RWPE2 (cell line): ENCODE data around the gene RAI1.

Source experiments
- ATAC-seq: fragments of 200-7000 bp; cut with Tn5 transposase; 3 replicates; pipeline ENCODE4 v1.9.1; 2021; ENCODE audit warnings: low read depth
- DNase-seq: peaks from one replicate; pipeline ENCODE4 v3.0.0-alpha.2; 2020; ENCODE audit warnings: low spot score
- H3K27ac ChIP-seq: fragments of 450-650 bp; 2 replicates; pipeline ENCODE4 v1.5.1; 2017; ENCODE audit warnings: mild to moderate bottlenecking; ENCODE audit not compliant: poor library complexity, severe bottlenecking
- H3K27me3 ChIP-seq: fragments of 250-450 bp; sonication (Bioruptor Pico); 2 replicates; pipeline ENCODE4 v1.5.1; 2021; ENCODE audit warnings: mild to moderate bottlenecking, moderate library complexity; ENCODE audit not compliant: insufficient read depth, poor library complexity, severe bottlenecking
- H3K36me3 ChIP-seq: fragments of 250-450 bp; sonication (Bioruptor Pico); 2 replicates; pipeline ENCODE4 v1.5.1; 2020; ENCODE audit warnings: low read depth, mild to moderate bottlenecking, moderate library complexity
- H3K4me1 ChIP-seq: fragments of 250-450 bp; sonication (Bioruptor Pico); 2 replicates; pipeline ENCODE4 v1.5.1; 2021; ENCODE audit warnings: mild to moderate bottlenecking, moderate library complexity; ENCODE audit not compliant: insufficient read depth, poor library complexity, severe bottlenecking
- H3K4me3 ChIP-seq: fragments of 250-450 bp; sonication (Bioruptor Pico); 2 replicates; pipeline ENCODE4 v1.5.1; 2021; ENCODE audit warnings: mild to moderate bottlenecking, moderate library complexity; ENCODE audit not compliant: severe bottlenecking
- H3K9me3 ChIP-seq: fragments of 250-450 bp; sonication (Bioruptor Pico); 2 replicates; pipeline ENCODE4 v1.5.1; 2021; ENCODE audit warnings: mild to moderate bottlenecking, moderate library complexity; ENCODE audit not compliant: severe bottlenecking
- CTCF ChIP-seq: fragments of 450-650 bp; IDR thresholded peaks from one replicate; pipeline ENCODE4 v1.5.1; 2017; ENCODE audit warnings: mild to moderate bottlenecking, moderate library complexity; ENCODE audit not compliant: poor library complexity, severe bottlenecking

RAI1 gene

GRCh38 chr17:17755715-17756114 is 74.5 kb downstream of the RAI1 start:
- Histone ChIP-seq H3K4me1 (peaks cover 24% of the 10 kb centered on the region), H3K4me3 (no peak overlapping the region), H3K27ac (no peak overlapping the region), H3K9me3 (no peaks in the 10 kb centered on the region), H3K27me3 (no peaks in the 10 kb centered on the region), H3K36me3 (0 out of 2 replicates have a peak, but pooled peaks cover 11% of the 10 kb centered on the region)
- no peak for TF ChIP-seq CTCF
- ATAC-seq (no peak), DNase-seq (no peak)

GRCh38 chr17:17757391-17757791 is 76.1 kb downstream of the RAI1 start:
- ATAC-seq = no peak
- no peak overlapping the region for H3K4me3 ChIP-seq
- no peaks in the 10 kb centered on the region for H3K27me3 ChIP-seq
- H3K9me3 ChIP-seq = no peaks in the 10 kb centered on the region
- peaks cover 11% of the 10 kb centered on the region for H3K4me1 ChIP-seq
- H3K27ac ChIP-seq = no peak overlapping the region
- TF ChIP-seq CTCF = no peak
- H3K36me3 ChIP-seq = 0 out of 2 replicates have a peak, but pooled peaks cover 11% of the 10 kb centered on the region
- DNase-seq = no peak

GRCh38 chr17:17757956-17758845 is 76.9 kb downstream of the RAI1 start:
- Histone ChIP-seq H3K27ac (no peak overlapping the region), H3K4me1 (peaks cover 3% of the 10 kb centered on the region), H3K9me3 (no peaks in the 10 kb centered on the region), H3K36me3 (0 out of 2 replicates have a peak, but pooled peaks cover 11% of the 10 kb centered on the region), H3K27me3 (no peaks in the 10 kb centered on the region), H3K4me3 (no peak overlapping the region)
- ATAC-seq (no peak), DNase-seq (no peak)
- TF ChIP-seq CTCF = no peak

- Histone ChIP-seq H3K36me3 (0 out of 2 replicates have a peak, but pooled peaks cover 11% of the 10 kb centered on the region), H3K27ac (no peak overlapping the region), H3K4me1 (no peaks in the 10 kb centered on the region), H3K9me3 (no peaks in the 10 kb centered on the region), H3K4me3 (no peak overlapping the region), H3K27me3 (no peaks in the 10 kb centered on the region)
- DNase-seq (no peak), ATAC-seq (no peak)
- TF ChIP-seq CTCF = no peak
Measured at GRCh38 chr17:17758941-17759563, 77.8 kb downstream of the RAI1 start.

GRCh38 chr17:17760350-17760749 is 79.1 kb downstream of the RAI1 start:
- no peak for TF ChIP-seq CTCF
- H3K27me3 ChIP-seq = no peaks in the 10 kb centered on the region
- peaks cover 13% of the 10 kb centered on the region for H3K36me3 ChIP-seq
- no peak overlapping the region for H3K4me3 ChIP-seq
- ATAC-seq (no peak), DNase-seq (no peak)
- H3K9me3 ChIP-seq = no peaks in the 10 kb centered on the region
- no peak overlapping the region for H3K27ac ChIP-seq
- H3K4me1 ChIP-seq = peaks cover 6% of the 10 kb centered on the region
